Erythroblast (primary cell): ENCODE measurements around the gene KRT74.

Experiments used
- GATA1 ChIP-seq: IDR thresholded peaks from 2 replicates; pipeline ENCODE4 v1.6.1; 2011; ENCODE audit warnings: low read depth, mild to moderate bottlenecking, control low read depth, low read length, moderate library complexity
- POLR2A ChIP-seq: IDR thresholded peaks from 2 replicates; pipeline ENCODE4 v1.6.1; 2011; ENCODE audit warnings: mild to moderate bottlenecking, low read length

- TF ChIP-seq POLR2A (no peak), GATA1 (no peak)
Observed at GRCh38 chr12:52615208-52615868, 41.7 kb upstream of the KRT74 start.
